Stimulated activated CD4-positive, alpha-beta T cell treated with anti-CD3 and anti-CD28 coated beads, Interleukin-15, amount 100 ng/mL, for 48 hours (primary cell): ENCODE measurements around the gene ALG8.

Source experiments
- DNase-seq, 2 donors: peaks; one replicate each; pipeline ENCODE4 v3.0.0-alpha.2; 2020; ENCODE audit warnings: low read depth in 2 of 2

The ALG8 gene

GRCh38 chr11:78160557-78160956 lies 21.1 kb upstream of the ALG8 start:
- DNase-seq: no peak

DNA sequence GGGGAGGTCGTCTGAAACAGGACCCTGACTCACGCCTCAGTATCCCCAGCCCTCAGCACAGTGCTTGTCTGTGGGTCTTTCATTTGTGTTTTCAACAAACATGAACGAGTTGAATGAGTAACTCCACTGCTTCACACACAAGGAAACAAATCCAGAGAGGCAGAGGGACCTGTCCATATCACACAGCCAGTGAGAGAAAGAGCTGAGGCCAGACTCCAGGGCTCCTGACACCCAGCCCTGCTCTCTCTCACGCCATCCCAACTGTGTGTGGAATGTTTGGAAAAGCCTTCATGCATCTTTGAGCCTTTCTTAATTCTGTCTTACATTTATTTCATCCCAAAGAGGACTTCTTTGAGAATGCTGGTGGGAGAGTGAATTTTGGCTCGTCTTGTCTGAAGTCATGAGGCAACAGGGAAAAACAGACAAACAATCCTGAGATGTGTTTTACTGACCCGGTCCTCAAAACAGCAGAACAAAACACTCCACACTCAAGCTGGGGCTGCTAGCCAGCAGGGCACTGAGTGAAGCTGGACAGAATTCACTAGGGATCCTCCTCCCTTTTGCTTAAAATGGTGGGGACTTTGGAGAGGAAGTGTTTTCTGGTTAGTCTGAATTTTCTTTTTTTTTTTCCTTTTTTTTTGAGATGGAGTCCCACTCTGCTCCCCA lies 19.7 kb upstream of the ALG8 start:
- DNase-seq: no peak

DNA sequence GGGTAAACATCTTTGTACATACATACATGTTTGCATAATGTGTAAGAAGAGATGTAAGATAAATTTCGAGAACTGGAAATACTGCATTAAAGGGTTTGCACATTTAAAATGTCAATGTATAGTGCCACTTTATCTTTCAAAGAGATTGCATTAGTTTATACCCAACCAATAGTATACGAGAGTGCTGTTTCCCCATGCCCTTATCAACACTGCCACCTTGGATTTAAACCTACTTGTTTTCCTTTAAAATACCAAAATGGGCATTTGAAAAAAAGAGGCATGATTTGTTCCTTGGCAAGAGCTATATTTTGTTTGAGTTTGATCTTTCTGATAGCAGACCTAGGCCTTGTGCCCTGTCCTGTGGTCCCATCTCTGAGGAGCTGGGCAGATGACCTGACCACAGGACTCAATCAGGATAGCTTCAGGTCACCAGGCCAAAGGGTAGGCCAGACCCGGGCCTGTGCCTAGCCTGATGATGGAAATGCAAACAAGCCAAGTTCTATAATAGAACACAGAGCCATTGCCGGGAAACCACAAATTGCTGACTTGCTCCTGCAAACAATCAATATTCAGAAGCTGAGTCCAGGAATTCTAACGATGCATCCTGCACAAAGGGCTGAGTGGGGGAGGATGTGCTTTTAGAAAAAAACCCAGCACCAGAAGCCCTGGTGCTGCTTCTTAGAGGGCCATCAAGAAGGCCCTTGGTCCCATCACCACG lies 16.9 kb upstream of the ALG8 start:
- DNase-seq: no peak

DNA sequence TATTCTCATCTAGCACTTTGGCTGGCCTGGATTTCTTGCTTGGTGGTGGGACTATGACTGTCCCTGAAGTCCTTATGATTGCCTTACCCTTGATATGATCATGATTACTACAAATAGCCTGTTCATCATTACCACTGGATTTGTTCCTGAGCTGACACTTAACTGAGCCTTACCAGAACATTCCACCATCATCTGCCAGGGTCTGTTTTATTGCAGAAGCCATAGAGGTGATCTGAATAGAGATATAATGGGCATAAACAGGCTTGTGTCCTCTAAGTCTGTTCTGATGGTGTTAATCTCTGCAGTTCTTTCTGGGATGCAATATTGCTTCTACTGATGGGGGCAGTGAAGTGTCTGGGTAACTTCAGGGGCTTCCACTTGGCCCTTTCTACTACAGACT lies 12.4 kb upstream of the ALG8 start:
- no peak for DNase-seq

DNA sequence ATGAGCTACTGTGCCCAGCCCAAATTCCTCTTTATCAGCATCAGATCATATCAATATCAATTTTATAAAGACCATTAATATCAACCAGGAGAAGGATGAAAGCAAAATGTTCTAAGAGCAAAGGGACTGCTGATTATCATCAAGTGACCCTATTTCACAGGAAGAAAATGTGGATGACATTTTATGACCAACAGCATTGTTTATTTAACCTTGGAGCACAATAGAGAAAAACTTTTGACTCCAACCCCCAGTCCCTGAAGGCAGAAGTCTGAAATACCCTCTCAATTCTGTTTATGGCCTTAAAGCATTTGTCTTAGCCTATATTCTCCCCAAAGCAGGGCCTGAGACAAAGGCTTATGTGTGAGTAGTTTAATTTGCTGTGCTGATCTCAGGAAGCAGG lies 11.3 kb upstream of the ALG8 start:
- DNase-seq: no peak

DNA sequence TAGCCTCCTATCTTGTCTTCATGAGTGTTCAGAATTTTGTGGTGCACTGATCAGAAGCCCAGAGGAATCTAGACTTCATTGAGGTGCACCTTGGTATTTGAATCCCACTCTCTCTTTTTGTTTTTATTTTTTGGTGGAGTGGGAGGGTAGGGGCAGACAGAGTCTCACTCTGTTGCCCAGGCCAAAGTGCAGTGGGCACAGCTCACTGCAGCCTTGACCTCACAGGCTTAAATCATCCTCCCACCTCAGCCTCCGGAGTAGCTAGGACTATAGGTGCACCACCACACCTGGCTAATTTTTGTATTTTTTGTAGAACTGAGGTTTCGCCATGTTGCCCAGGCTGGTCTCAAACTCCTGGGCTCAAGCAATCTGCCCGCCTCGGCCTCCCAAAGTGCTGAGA lies 10.9 kb upstream of the ALG8 start:
- DNase-seq: no peak

GRCh38 chr11:78149646-78150045 lies 10.2 kb upstream of the ALG8 start:
- no peak for DNase-seq

DNA sequence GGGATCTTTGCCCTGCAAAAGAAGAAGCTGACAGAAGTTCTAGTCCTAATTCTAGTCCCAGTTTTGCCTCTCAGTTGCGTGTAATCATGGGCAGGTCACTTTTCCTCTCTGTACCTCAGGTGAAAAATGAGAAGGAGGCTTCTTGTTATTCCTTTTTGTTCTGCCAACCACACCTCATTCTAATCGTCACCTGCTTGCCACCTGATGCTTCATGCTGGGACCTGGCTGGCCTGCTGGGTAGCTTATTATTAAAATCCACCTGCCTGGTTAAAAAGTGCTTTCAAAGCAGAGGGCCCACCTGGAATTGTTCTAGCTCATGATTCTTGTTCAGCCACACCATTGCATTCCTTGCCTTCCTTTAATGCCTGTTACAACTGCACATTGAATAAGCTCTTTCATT lies 8.4 kb upstream of the ALG8 start:
- DNase-seq: no peak

DNA sequence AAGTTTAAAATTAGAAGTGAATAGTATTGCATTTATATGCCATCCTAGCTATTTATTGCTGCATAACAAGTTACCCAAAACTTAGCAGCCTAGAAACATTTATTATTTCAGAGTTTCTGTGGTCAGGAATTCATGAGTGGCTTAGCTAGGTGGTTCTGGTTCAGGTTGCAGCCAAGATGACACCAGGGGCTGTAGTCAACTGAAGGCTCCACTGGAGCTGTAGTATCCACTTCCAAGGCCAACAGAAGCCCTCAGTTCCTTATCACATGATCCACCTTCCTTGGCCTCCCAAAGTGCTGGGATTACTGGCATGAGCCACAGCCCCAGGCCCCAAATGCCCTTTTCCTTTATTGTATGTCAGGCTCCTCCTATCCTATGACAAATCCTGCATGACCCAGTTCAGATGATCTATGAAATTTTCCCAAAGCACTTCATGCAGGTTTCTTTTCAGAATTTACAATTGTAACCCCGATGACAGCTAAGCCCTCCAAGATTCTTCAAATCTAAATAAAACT lies 6.1 kb upstream of the ALG8 start:
- DNase-seq: no peak

DNA sequence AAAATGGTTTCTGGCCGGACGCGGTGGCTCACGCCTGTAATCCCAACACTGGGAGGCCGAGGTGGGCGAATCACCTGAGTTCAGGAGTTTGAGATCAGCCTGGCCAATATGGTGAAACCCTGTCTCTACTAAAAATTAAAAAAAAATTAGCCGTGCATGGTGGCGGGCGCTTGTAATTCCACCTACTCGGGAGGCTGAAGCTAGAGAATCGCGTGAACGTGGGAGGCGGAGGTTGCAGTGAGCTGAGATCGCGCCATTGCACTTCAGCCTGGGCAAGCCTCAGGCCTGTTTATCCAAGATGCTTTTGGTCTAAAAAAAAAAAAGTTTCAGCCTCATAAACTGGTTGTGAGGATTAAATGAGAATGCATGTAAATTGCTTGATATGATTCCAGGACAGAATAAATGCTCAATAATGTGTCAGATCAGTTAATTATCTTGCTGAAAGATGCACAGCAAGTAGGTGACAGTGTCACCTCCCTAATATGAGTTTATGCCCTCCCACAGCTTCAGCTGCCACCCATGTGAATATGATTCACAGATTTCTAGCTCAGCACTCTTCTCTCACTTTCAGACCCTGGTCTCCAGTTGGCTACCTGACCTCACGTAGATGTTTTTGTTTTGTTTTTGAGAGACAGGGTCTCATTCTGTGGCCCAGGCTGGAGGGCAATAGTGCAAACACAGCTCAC lies 1.1 kb upstream of the ALG8 start:
- DNase-seq: peak in 1 of 2 donors; percentile 3

- DNase-seq: peak; percentile 21 to 36
These were observed 568 bp downstream of the ALG8 start for GRCh38 chr11:78138694-78139421.

DNA sequence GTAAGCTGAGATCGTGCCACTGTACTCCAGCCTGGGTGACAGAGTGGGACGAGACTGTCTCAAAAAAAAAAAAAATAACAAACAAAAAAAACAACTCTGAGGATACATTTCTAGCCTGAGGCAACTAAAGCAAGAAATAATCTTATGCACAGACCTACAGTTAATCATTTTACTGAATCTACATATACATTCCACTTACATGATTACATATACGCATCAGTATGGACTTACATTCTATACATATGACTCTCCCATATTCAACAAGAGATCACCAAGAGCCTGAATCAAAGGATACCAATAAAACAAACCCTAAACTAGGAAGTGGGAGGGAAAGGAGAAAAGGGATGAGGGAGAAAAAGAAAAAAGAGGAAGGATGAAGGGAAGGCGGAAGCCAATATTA lies 1.1 kb downstream of the ALG8 start:
- DNase-seq: no peak

GRCh38 chr11:78132475-78132874 lies 7.0 kb downstream of the ALG8 start:
- no peak for DNase-seq

DNA sequence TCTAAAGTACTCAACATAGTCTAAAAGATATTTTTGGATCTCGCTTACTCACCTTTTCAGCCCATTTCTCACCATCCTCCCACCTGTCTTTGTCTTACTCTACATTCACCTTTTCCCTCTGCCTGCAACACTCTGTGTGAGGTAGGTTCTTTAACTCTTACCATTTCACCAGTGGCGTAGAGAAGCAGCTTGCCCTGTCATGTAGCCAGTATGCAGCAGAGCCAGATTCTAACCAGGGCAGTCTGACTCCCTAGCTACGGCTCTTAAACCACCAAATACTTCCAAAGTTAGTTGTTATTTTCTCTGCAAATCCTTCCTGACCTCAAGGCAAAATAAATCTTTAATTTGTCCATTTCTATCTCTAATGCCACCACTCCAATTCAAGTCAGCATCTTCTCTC lies 7.5 kb downstream of the ALG8 start:
- no peak for DNase-seq

GRCh38 chr11:78127403-78127802 lies 12.0 kb downstream of the ALG8 start:
- no peak for DNase-seq

DNA sequence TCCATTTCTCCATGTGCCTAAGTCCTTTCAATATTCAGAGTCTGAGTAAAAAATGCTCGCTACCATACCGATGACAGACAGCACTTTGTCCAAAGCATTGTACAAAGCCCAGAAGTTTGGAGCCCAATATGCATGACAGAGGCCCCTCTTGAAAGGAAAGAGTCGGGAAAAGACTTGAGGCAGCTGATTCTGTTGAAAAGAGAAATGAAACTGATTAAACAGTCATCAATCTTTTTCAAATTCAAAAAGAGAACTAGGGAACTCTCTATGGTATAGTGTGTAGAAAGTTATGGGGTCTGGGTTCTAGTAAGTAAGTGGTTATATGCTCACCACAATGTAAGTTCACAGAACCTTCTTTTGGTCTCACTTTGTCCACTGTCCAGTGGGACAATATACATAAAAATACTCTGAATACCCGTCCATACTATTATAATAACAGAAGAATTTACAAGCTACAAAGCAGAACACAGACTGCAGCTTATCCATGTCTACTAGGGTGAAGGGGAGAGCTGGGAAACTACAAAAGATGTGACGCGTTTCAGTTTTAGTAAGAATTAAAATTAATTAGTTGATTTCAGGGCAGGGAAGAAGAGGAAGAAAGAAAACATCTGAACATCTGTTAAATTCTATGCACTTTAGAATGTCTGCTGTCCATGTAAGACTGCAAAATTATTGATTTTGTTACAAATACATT lies 26.7 kb downstream of the ALG8 start:
- no peak for DNase-seq

GRCh38 chr11:78111298-78111697 lies 28.1 kb downstream of the ALG8 start:
- DNase-seq: no peak

DNA sequence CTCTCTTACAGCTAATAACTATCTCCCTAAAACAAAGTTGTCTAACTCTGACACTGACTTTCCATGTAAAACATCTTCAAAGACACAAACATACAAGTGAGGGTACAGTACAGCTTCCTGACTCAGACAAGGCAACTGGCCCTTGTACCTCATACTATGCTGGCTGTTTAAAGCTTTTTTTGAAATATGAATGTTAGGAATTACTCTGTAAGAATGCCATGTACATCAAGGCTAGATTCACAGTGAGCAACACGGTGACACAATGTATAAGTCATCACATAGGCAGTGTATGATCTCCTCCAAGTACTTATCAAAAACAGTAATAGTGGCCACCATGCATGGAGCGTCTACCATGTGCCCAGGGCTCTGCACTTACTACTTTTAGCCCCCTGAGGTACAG lies 28.6 kb downstream of the ALG8 start:
- no peak for DNase-seq

DNA sequence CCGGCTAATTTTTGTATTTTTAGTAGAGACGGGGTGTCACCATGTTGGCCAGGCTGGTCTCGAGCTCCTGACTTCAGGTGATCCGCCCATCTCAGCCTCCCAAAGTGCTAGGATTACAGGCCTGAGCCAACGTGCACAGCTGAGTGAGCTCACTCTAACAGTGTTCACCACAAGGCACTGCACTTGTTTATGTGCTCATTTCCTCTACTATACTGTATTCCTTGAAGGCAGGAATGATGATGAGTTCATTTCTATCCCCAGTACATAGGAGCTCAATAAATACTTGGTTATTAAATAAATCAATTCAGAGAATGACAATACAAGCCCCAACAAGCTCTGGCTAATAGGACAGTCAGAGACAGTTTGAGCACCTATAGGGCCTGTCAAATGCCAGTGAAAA lies 29.1 kb downstream of the ALG8 start:
- DNase-seq: no peak

DNA sequence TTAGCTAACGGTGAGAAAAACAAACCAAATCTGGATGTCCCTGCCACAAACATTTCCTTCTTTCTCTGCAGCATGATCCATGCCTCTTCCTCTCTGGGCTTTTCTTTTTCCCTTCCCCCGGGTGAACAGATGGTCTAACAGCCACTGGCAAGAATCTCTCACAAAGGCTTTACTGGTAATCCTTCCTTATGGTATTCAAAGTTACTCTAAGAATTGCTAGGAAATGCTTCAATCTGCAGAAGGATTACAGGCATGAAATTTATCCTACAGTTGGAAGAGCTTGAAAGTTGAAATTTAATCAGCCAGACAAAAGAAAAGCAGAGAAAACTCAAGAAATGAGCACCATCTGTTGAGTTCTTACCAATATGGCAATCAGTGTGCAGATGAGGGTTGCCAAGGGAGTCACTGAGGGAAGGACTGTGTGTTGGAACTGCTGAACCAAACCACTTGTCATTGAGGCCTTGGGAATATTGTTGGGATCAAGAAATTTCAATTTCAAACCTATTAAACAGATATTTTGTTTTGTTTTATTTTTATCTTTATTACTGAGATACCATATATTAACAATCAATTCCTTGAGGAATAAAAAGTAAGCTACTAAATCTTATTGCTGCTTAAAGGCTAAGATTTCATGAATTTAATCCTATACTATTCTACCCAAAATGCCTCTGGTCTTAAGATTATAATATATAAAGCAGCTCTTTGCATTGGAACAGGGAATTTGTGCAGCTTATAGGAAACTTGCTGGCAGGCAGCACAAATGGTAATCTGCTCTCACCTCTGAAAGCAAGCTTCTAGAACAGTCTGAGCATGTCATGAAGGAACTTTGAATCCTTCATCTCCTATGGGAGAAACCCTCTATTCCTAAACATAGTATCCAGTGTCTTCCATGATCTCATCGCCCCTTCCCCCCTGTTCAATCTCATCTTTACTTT lies 30.1 kb downstream of the ALG8 start:
- no peak for DNase-seq
